GM06990 (cell line): Measurements from ENCODE around the gene CPD.

Experiments
- DNase-seq: peaks from one replicate; pipeline ENCODE4 v3.0.0-alpha.2; 2011; ENCODE audit not compliant: insufficient read length; ENCODE audit errors: extremely low read depth
- H3K27me3 ChIP-seq: replicated peaks from 2 replicates; pipeline ENCODE4 v1.6.0; 2011; ENCODE audit warnings: low read length; ENCODE audit not compliant: control insufficient read depth, insufficient read depth
- H3K36me3 ChIP-seq: 2 replicates; pipeline ENCODE4 v1.5.1; 2011; ENCODE audit warnings: low read length; ENCODE audit not compliant: control insufficient read depth, insufficient read depth
- H3K4me3 ChIP-seq: replicated peaks from 2 replicates; pipeline ENCODE4 v1.5.1; 2011; ENCODE audit warnings: low read depth, mild to moderate bottlenecking, control low read depth, low read length
- CTCF ChIP-seq: IDR thresholded peaks from 2 replicates; pipeline ENCODE4 v1.5.1; 2011; ENCODE audit warnings: low read length, control low read depth, mild to moderate bottlenecking, inconsistent platforms; ENCODE audit not compliant: insufficient read depth, poor library complexity, severe bottlenecking

Gene CPD

GRCh38 chr17:30472238-30472890 is 93.6 kb downstream of the CPD start:
- no peak for DNase-seq
- Histone ChIP-seq H3K4me3 (peak overlapping the region; percentile 46), H3K36me3 (no peaks in the 10 kb centered on the region), H3K27me3 (no peaks in the 10 kb centered on the region)
- TF ChIP-seq CTCF = no peak

GRCh38 chr17:30475206-30475605 is 96.5 kb downstream of the CPD start:
- H3K36me3 ChIP-seq = no peaks in the 10 kb centered on the region; the same call in 1 of the 2 replicates
- no peak for DNase-seq

GRCh38 chr17:30476726-30477082 is 98.0 kb downstream of the CPD start:
- peak overlapping the region; percentile 31 for H3K4me3 ChIP-seq
- no peak for TF ChIP-seq CTCF
- no peaks in the 10 kb centered on the region; the same call in 1 of the 2 replicates for H3K36me3 ChIP-seq
- peak; percentile 18 for DNase-seq
- H3K27me3 ChIP-seq = no peaks in the 10 kb centered on the region

More at GRCh38 chr17:30475206-30475605, 96.5 kb downstream of the CPD start:
- Histone ChIP-seq H3K27me3 (no peaks in the 10 kb centered on the region), H3K4me3 (no peak overlapping the region)
- TF ChIP-seq CTCF = no peak

GRCh38 chr17:30477083-30477773 is 98.5 kb downstream of the CPD start, which contains the start of gene GOSR1:
Gene GOSR1, plus strand, starts transcription at chr17:30477408. Its CDS starts 26 bp downstream, at chr17:30477434.
- H3K27me3 ChIP-seq = no peaks in the 10 kb centered on the region

GRCh38 chr17:30477774-30478115 is 99.0 kb downstream of the CPD start:
- H3K27me3 ChIP-seq = no peaks in the 10 kb centered on the region
- no peak for TF ChIP-seq CTCF
- no peak for DNase-seq

More at GRCh38 chr17:30477083-30477773, 98.5 kb downstream of the CPD start, which contains the start of gene GOSR1:
- H3K4me3 ChIP-seq = peak within 1 kb of the TSS; percentile 72
- TF ChIP-seq CTCF = peak; percentile 79
- H3K36me3 ChIP-seq = no peaks in the 10 kb centered on the region; the same call in 1 of the 2 replicates
- DNase-seq = peak; percentile 91

GRCh38 chr17:30482555-30482954 is 103.8 kb downstream of the CPD start:
- TF ChIP-seq CTCF = no peak
- DNase-seq = no peak
- Histone ChIP-seq H3K27me3 (no peaks in the 10 kb centered on the region), H3K4me3 (no peak overlapping the region), H3K36me3 (peaks cover 4% of the 10 kb centered on the region)

More at GRCh38 chr17:30477774-30478115, 99.0 kb downstream of the CPD start:
- Histone ChIP-seq H3K4me3 (peak overlapping the region; percentile 72), H3K36me3 (no peaks in the 10 kb centered on the region; the same call in 1 of the 2 replicates)
